PC-9 (cell line): Measurements from ENCODE around the gene SEC14L6.

ENCODE experiments used
- CTCF ChIP-seq: fragments of 200-600 bp; sonication (generic); conservative IDR thresholded peaks from 2 replicates; pipeline ENCODE4 v1.6.1; 2017; ENCODE audit warnings: mixed run types, antibody characterized with exemption, mild to moderate bottlenecking, moderate library complexity
- EZH2 ChIP-seq: fragments of 200-600 bp; sonication (generic); IDR thresholded peaks from 2 replicates; pipeline ENCODE4 v1.8.0; 2017; ENCODE audit warnings: antibody characterized with exemption, low read depth

- TF ChIP-seq CTCF (no peak), EZH2 (no peak)
Observed at GRCh38 chr22:30492144-30492543, 54.4 kb downstream of the SEC14L6 start.
